Measurements from ENCODE around the gene MTHFR.

Gene MTHFR

DNA sequence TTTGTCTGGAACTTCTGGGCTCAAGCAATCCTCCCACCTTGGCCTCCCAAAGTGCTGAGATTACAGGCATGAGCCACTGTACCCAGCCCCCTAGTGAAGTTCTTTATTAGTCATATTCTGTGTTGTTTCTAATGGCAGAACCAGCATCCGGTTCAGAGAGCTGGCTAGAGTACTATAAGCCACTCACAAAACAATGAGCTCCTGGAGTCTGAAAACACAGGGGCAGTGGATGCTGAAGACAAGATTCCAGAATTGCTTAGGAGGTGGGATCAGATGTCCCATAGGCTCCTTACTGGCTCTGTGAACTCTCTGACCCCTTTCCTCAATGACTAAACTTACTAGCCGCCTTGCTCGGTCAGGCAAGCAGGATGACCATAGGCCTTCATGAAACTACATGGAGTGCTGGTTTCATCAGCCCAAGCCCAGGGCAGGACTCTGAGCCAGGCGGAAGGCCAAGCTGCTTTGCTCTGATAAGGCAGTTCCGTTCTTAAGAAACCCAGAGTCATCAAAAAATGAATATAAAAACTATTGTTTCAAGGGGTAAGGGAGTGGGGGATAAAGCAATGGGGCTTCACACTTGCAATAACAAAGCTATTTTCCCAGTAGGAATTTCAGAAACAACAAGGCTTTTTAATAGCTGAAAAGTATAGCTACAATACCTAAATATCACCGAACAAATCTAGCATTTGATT lies 8.1 kb downstream of the MTHFR start:
- no peak for DNase-seq
- no peak overlapping the region for H3K27ac ChIP-seq
- H3K27me3 ChIP-seq (ENCODE audit: insufficient read depth, low read depth, severe bottlenecking) = no peaks in the 10 kb centered on the region
- no peaks in the 10 kb centered on the region for H3K9me3 ChIP-seq (ENCODE audit: severe bottlenecking)
- no peak overlapping the region for H3K4me3 ChIP-seq (ENCODE audit: low read depth, low read length)
- TF ChIP-seq, protein P1, sequence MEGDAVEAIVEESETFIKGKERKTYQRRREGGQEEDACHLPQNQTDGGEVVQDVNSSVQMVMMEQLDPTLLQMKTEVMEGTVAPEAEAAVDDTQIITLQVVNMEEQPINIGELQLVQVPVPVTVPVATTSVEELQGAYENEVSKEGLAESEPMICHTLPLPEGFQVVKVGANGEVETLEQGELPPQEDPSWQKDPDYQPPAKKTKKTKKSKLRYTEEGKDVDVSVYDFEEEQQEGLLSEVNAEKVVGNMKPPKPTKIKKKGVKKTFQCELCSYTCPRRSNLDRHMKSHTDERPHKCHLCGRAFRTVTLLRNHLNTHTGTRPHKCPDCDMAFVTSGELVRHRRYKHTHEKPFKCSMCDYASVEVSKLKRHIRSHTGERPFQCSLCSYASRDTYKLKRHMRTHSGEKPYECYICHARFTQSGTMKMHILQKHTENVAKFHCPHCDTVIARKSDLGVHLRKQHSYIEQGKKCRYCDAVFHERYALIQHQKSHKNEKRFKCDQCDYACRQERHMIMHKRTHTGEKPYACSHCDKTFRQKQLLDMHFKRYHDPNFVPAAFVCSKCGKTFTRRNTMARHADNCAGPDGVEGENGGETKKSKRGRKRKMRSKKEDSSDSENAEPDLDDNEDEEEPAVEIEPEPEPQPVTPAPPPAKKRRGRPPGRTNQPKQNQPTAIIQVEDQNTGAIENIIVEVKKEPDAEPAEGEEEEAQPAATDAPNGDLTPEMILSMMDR (IDR thresholded peaks at IDR 0.05; ENCODE audit: low read depth, low read length) = no peak
- H3K36me3 ChIP-seq = peaks cover 31% of the 10 kb centered on the region

DNA sequence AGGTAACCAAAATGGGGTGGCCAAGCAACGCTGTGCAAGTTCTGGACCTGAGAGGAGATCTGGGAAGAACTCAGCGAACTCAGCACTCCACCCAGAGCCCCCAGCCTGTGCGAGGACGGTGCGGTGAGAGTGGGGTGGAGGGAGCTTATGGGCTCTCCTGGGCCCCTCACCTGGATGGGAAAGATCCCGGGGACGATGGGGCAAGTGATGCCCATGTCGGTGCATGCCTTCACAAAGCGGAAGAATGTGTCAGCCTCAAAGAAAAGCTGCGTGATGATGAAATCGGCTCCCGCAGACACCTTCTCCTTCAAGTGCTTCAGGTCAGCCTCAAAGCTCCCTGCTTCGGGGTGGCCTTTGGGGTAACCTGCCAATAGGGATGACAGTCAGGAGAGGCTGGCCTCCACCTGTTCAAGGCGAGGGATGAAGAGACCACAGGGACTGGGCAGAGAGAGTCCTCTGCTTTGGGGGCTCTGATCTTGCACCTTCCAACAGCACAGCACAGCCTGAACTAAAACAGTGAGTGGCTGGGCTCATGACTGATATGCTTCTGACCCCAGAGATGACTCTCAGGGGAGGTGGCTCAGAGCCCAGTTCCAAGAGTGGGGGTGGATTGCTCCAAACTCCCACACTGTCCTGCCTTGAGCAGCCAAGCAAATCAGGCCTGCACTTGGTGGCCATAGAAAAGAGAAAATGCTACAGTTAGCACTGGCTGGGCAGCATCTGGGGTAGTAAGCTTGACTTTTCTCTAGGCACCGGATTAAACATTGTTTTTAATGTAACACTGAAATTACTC lies 9.5 kb downstream of the MTHFR start:
- no peak overlapping the region for H3K4me3 ChIP-seq (ENCODE audit: low read depth, low read length)
- no peaks in the 10 kb centered on the region for H3K27me3 ChIP-seq (ENCODE audit: insufficient read depth, low read depth, severe bottlenecking)
- H3K36me3 ChIP-seq = peaks cover 35% of the 10 kb centered on the region
- H3K27ac ChIP-seq = no peak overlapping the region
- no peaks in the 10 kb centered on the region for H3K9me3 ChIP-seq (ENCODE audit: severe bottlenecking)
- TF ChIP-seq, protein P1 (IDR thresholded peaks at IDR 0.05; ENCODE audit: low read depth, low read length) = no peak
- DNase-seq = no peak

DNA sequence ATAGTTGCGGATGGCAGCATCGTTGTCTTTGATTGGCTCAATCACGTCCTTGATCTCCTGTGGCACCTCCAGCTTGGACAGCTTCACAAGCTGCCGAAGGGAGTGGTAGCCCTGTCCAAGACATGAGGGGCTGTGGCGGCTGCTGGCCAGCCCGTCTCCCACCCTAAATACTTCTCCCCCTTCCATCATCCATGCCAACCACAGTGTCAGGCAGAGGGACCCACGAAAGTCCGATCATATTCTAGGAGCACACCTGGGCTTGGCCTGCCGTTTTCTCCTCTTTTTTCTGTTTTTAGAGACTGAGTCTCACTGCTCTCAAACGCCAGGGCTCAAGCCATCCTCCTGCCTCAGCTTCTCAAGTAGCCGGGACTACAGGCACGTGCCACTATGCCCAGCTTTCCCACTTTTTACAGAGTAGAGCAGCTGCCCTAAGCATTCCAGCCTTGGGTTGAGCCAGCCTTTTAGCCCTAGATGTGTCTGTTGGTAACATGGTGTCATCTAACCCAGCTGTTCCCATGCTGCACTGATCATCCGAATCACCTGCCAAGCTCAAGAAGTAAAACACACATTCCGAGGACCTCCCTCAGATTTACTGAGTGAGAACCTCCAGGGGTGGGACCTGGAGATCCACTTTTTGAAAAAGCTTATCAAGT lies 10.4 kb downstream of the MTHFR start:
- TF ChIP-seq, protein P1 (IDR thresholded peaks at IDR 0.05; ENCODE audit: low read depth, low read length) = no peak
- Histone ChIP-seq H3K36me3 (peaks cover 36% of the 10 kb centered on the region), H3K4me3 (ENCODE audit: low read depth, low read length) (no peak overlapping the region), H3K9me3 (ENCODE audit: severe bottlenecking) (no peaks in the 10 kb centered on the region), H3K27ac (no peak overlapping the region), H3K27me3 (ENCODE audit: insufficient read depth, low read depth, severe bottlenecking) (no peaks in the 10 kb centered on the region)
- DNase-seq = no peak

DNA sequence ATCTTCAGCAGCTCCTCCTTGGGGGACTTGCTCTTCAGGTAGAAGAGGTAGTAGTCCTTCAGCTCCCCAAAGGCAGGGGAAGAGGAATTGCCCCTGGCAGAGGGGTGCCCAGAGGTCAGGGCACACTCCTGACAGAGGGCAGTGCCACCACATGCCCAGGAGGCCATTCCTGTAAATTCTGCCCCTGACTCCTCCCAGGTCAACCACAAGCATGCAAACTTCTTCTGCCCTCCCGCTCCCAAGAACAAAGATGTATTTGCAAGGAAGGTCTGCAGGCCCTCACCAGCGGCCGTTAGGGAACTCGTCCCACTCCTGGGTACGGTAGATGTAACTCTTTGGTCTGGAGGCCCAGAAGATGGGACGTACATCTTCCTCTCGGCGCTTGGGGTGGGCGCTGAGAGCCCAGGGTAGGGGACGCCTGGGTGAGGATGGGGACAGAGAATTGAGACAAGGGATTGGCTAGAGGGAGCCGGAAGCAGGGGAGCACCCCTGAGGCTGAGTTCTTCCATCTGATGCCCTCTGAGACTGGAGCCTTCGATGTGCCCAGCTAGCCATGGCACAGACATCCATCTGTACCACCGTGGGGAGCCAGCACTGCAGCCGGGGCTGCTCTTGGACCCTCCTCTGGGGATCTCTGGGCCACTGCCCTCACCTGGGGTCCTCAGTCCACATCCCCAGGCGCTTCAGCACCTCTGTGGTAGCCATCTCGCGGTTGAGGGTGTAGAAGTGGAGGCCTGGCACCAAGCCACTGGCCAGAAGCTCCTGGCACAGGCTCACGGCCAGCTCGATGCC lies 11.1 kb downstream of the MTHFR start:
- TF ChIP-seq, protein P1 (IDR thresholded peaks at IDR 0.05; ENCODE audit: low read depth, low read length) = no peak
- no peak overlapping the region for H3K27ac ChIP-seq
- no peaks in the 10 kb centered on the region for H3K9me3 ChIP-seq (ENCODE audit: severe bottlenecking)
- H3K36me3 ChIP-seq = peaks cover 36% of the 10 kb centered on the region
- H3K27me3 ChIP-seq (ENCODE audit: insufficient read depth, low read depth, severe bottlenecking) = no peaks in the 10 kb centered on the region
- no peak for DNase-seq
- no peak overlapping the region for H3K4me3 ChIP-seq (ENCODE audit: low read depth, low read length)

DNA sequence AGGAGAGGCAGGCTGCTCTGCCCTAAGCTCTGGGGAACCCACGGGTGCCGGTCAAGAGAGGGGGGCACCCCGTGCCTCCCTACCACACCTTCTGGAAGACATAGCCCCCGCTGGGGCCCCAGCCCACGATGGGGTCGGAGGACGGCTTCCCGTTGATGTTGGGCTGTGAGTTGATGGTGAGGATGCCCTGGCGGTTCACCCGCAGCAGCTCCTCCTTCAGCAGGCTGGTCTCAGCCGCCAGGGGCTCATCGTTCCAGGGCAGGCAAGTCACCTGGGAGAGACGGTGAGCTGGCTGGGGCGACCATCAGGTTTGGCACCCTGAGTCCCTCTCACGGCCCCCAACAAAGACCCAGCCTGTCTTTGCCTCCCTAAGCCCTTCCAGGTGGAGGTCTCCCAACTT lies 11.9 kb downstream of the MTHFR start:
- Histone ChIP-seq H3K36me3 (peaks cover 32% of the 10 kb centered on the region), H3K4me3 (ENCODE audit: low read depth, low read length) (no peak overlapping the region), H3K9me3 (ENCODE audit: severe bottlenecking) (no peaks in the 10 kb centered on the region), H3K27ac (no peak overlapping the region), H3K27me3 (ENCODE audit: insufficient read depth, low read depth, severe bottlenecking) (no peaks in the 10 kb centered on the region)
- TF ChIP-seq, protein P1 (IDR thresholded peaks at IDR 0.05; ENCODE audit: low read depth, low read length) = no peak
- DNase-seq = no peak

Data from WERI-Rb-1 (cell line).